Left lung (tissue), 10 donors: ENCODE measurements around the gene TST. TPM values are rescaled to one million over a fixed set of nuclear protein-coding genes. Genes with fewer than 3 reads are reported as not detected.
A peak's percentile ranks its signal among the peaks of the same experiment; 100 is the strongest.

Experiments used
- ATAC-seq: fragments of 200-7000 bp; cut with Tn5 transposase; one replicate; pipeline ENCODE4 v1.9.1; 2020; ENCODE audit warnings: moderate library complexity
- DNase-seq, 4 donors: peaks; one replicate each; pipeline ENCODE4 v3.0.0-alpha.2; 2013 to 2020
- H3K27ac ChIP-seq, 2 donors: fragments of 200-600 bp; sonication (generic) in 1 of 2; one replicate each; pipeline versions ENCODE4 v1.5.0 to v1.8.0; 2020 to 2021
- H3K27me3 ChIP-seq, 2 donors: fragments of 200-600 bp; sonication (generic) in 1 of 2; one replicate each; pipeline versions ENCODE4 v1.5.0 to v1.8.0; 2020 to 2021
- H3K36me3 ChIP-seq, 2 donors: fragments of 200-600 bp; sonication (generic) in 1 of 2; one replicate each; pipeline versions ENCODE4 v1.5.0 to v1.8.0; 2020 to 2021
- H3K4me1 ChIP-seq, 2 donors: fragments of 200-600 bp; one replicate each; pipeline ENCODE4 v1.8.0; 2021
- H3K4me3 ChIP-seq, 2 donors: fragments of 200-600 bp; sonication (generic) in 1 of 2; one replicate each; pipeline versions ENCODE4 v1.5.0 to v1.8.0; 2020 to 2021; ENCODE audit warnings: mild to moderate bottlenecking in 1 of 2
- H3K9me3 ChIP-seq, 2 donors: fragments of 200-600 bp; sonication (generic) in 1 of 2; one replicate each; pipeline versions ENCODE4 v1.5.0 to v1.8.0; 2020 to 2021
- CTCF ChIP-seq, 2 donors: fragments of 200-600 bp; sonication (generic) in 1 of 2; IDR thresholded peaks; one replicate each; pipeline versions ENCODE4 v1.5.0 to v1.8.0; 2021; ENCODE audit warnings: antibody characterized with exemption in 2 of 2
- intact Hi-C, 2 donors: fragments of 100-400 bp; cut with DNase I; formaldehyde crosslinking; loops; one replicate each; pipeline versions ENCODE4 v1.11.2 to v1.14.2; 2022
- polyA plus RNA-seq, 6 donors: library from polyadenylated mRNA; unstranded; fragments of 120-200 nt; gene quantifications; one replicate each; pipeline ENCODE4 v1.2.1, GENCODE V29; 2013; ENCODE audit not compliant: insufficient read length in 6 of 6
- total RNA-seq, 2 donors: library from RNA; stranded (reverse); fragmentation: NEBNext Ultra II Directional; extraction: Animal tissue kit (Norgen Biotek cat#: 25700); gene quantifications; one replicate each; pipeline ENCODE4 v1.2.1, GENCODE V29; 2021
- donor health status: DM: no; HTN: yes; CAD: no.
- donor health status: DM: no; HTN: no; CAD: no.

Gene TST
- total and polyA plus RNA-seq, 8 donors: 14.7 to 52.0 (median 23.5) TPM

- DNase-seq: peak; percentile 39 to 93 (median 78)
Observed at GRCh38 chr22:37051391-37052385, 32.4 kb upstream of the TST start, which contains the start of gene KCTD17. Gene KCTD17, plus strand, starts transcription at chr22:37051742. Its CDS starts 19 bp downstream, at chr22:37051761.

GRCh38 chr22:37050913-37051312, 31.7 kb upstream of the TST start:
- Histone ChIP-seq H3K27me3 (peaks cover 0 to 16% of the 10 kb centered on the region in 2 donors), H3K4me1 (peaks cover 7 to 25% of the 10 kb centered on the region in 2 donors), H3K4me3 (no peak overlapping the region), H3K9me3 (no peaks in the 10 kb centered on the region), H3K27ac (peak overlapping the region in 1 of 2 donors; percentile 60), H3K36me3 (no peaks in the 10 kb centered on the region)
- intact Hi-C loops: no loop called here
- TF ChIP-seq CTCF (IDR thresholded peaks at IDR 0.05): no peak
- no peak for DNase-seq
- ATAC-seq: no peak

More at GRCh38 chr22:37051391-37052385, 32.4 kb upstream of the TST start, which contains the start of gene KCTD17:
- Histone ChIP-seq H3K4me1 (peaks cover 7 to 25% of the 10 kb centered on the region in 2 donors), H3K27me3 (peaks cover 0 to 16% of the 10 kb centered on the region in 2 donors), H3K4me3 (peak within 1 kb of the TSS; percentile 61 to 67), H3K9me3 (no peaks in the 10 kb centered on the region), H3K27ac (peak within 1 kb of the TSS in 1 of 2 donors; percentile 60), H3K36me3 (peaks cover 0 to 5% of the 10 kb centered on the region in 2 donors)
- peak; percentile 94 for ATAC-seq
- intact Hi-C loops: no loop called here
- TF ChIP-seq CTCF (IDR thresholded peaks at IDR 0.05): no peak

GRCh38 chr22:37049224-37049623, 30.0 kb upstream of the TST start:
- TF ChIP-seq CTCF (IDR thresholded peaks at IDR 0.05): no peak
- no peak for ATAC-seq
- Histone ChIP-seq H3K9me3 (no peaks in the 10 kb centered on the region), H3K27me3 (peaks cover 0 to 16% of the 10 kb centered on the region in 2 donors), H3K4me1 (peaks cover 7 to 36% of the 10 kb centered on the region in 2 donors), H3K36me3 (no peaks in the 10 kb centered on the region), H3K4me3 (no peak overlapping the region), H3K27ac (no peak overlapping the region)
- no peak for DNase-seq
- intact Hi-C loops: no loop called here

- DNase-seq (no peak), ATAC-seq (no peak)
- Histone ChIP-seq H3K4me1 (peaks cover 7 to 41% of the 10 kb centered on the region in 2 donors), H3K27ac (no peak overlapping the region), H3K27me3 (peaks cover 0 to 16% of the 10 kb centered on the region in 2 donors), H3K4me3 (no peak overlapping the region), H3K9me3 (no peaks in the 10 kb centered on the region), H3K36me3 (no peaks in the 10 kb centered on the region)
- TF ChIP-seq CTCF (IDR thresholded peaks at IDR 0.05): no peak
- intact Hi-C loops: no loop called here
Observed at GRCh38 chr22:37048133-37048532, 28.9 kb upstream of the TST start.

GRCh38 chr22:37047006-37047405, 27.8 kb upstream of the TST start:
- H3K4me3 ChIP-seq: no peak overlapping the region
- no peaks in the 10 kb centered on the region for H3K36me3 ChIP-seq
- H3K27ac ChIP-seq: no peak overlapping the region
- intact Hi-C loops: no loop called here
- DNase-seq: no peak
- no peak for TF ChIP-seq CTCF (IDR thresholded peaks at IDR 0.05)
- H3K27me3 ChIP-seq: peaks cover 0 to 8% of the 10 kb centered on the region in 2 donors
- no peaks in the 10 kb centered on the region for H3K9me3 ChIP-seq
- ATAC-seq: no peak
- H3K4me1 ChIP-seq: peaks cover under 1 to 29% of the 10 kb centered on the region in 2 donors
